Activated B cell treated with CpG ODN at 0.5 μM for 24 hours (primary cell): Measurements from ENCODE around the gene TMEM165. TPM values are rescaled to one million over a fixed set of nuclear protein-coding genes. Genes with fewer than 3 reads are reported as not detected.

Experiments used
- ATAC-seq: fragments of 200-7000 bp; cut with Tn5 transposase; one replicate; pipeline ENCODE4 v1.10.0; 2021; ENCODE audit warnings: low read depth, mild to moderate bottlenecking, moderate library complexity
- CTCF ChIA-PET: fragments of 350-600 bp; sonication (Branson Sonifier 250); formaldehyde crosslinking; loops from one replicate; lab custom pipeline; 2021; ENCODE audit warnings: antibody characterized with exemption; lab: Charles Lee
- POLR2A ChIA-PET: fragments of 350-600 bp; sonication (Branson Sonifier 250); formaldehyde crosslinking; loops from one replicate; lab custom pipeline; 2021; ENCODE audit warnings: antibody characterized with exemption; lab: Charles Lee
- DNase-seq: peaks from one replicate; pipeline ENCODE4 v3.0.0; 2022
- H3K27ac Mint-ChIP-seq: one replicate; pipeline ENCODE4 v1.8.0; 2020; ENCODE audit warnings: mixed read lengths
- H3K27me3 Mint-ChIP-seq: one replicate; pipeline ENCODE4 v1.8.0; 2021; ENCODE audit warnings: mixed read lengths
- H3K36me3 Mint-ChIP-seq: one replicate; pipeline ENCODE4 v1.8.0; 2021; ENCODE audit warnings: low read depth, mixed read lengths
- H3K4me1 Mint-ChIP-seq: one replicate; pipeline ENCODE4 v1.8.0; 2021; ENCODE audit warnings: mixed read lengths
- H3K4me3 Mint-ChIP-seq: one replicate; pipeline ENCODE4 v1.8.0; 2020; ENCODE audit warnings: mild to moderate bottlenecking, mixed read lengths
- H3K9me3 Mint-ChIP-seq: one replicate; pipeline ENCODE4 v1.8.0; 2020; ENCODE audit warnings: mixed read lengths
- intact Hi-C: fragments of 100-400 bp; cut with micrococcal nuclease; formaldehyde crosslinking; loops from one replicate; pipeline ENCODE4 v1.15.1; 2024
- total RNA-seq: library from RNA; stranded (reverse); gene quantifications from 2 replicates; pipeline ENCODE4 v1.2.3, GENCODE V29; 2022
- TF ChIP-seq, protein P1 (sequence below): fragments of 200-600 bp; IDR thresholded peaks from one replicate; pipeline ENCODE4 v1.8.0; 2022; ENCODE audit warnings: antibody characterized with exemption, mild to moderate bottlenecking

Gene TMEM165
- total RNA-seq, 1 donor from 2014 or later, result 90.2 TPM

DNA sequence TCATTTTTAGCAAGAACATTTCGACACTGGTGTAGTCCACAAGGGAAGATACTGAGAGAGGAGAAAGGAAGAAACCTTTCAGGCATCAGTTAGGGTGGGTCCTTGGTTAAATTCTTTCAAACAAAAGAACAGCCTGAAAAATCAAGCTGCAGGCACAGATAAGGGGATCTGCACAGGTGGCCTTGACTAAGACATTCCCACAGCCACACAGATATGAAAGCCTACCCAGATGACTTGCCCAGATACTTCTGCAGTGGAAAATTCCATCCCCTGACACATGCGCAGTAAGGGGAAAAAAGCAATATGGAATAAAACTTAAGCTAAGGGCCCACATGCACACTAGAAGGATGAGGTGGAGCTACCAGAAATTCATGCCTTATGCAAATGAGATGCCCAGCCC lies 8.9 kb upstream of the TMEM165 start:
- Mint-ChIP-seq H3K36me3 (no peaks in the 10 kb centered on the region), H3K27ac (no peak overlapping the region), H3K4me1 (no peaks in the 10 kb centered on the region), H3K4me3 (no peak overlapping the region), H3K27me3 (no peaks in the 10 kb centered on the region), H3K9me3 (no peaks in the 10 kb centered on the region)
- ChIA-PET POLR2A (no interaction called here), CTCF (no interaction called here)
- no peak for ATAC-seq
- intact Hi-C loops, result no loop called here
- TF ChIP-seq, protein P1, sequence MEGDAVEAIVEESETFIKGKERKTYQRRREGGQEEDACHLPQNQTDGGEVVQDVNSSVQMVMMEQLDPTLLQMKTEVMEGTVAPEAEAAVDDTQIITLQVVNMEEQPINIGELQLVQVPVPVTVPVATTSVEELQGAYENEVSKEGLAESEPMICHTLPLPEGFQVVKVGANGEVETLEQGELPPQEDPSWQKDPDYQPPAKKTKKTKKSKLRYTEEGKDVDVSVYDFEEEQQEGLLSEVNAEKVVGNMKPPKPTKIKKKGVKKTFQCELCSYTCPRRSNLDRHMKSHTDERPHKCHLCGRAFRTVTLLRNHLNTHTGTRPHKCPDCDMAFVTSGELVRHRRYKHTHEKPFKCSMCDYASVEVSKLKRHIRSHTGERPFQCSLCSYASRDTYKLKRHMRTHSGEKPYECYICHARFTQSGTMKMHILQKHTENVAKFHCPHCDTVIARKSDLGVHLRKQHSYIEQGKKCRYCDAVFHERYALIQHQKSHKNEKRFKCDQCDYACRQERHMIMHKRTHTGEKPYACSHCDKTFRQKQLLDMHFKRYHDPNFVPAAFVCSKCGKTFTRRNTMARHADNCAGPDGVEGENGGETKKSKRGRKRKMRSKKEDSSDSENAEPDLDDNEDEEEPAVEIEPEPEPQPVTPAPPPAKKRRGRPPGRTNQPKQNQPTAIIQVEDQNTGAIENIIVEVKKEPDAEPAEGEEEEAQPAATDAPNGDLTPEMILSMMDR, result no peak
- no peak for DNase-seq

DNA sequence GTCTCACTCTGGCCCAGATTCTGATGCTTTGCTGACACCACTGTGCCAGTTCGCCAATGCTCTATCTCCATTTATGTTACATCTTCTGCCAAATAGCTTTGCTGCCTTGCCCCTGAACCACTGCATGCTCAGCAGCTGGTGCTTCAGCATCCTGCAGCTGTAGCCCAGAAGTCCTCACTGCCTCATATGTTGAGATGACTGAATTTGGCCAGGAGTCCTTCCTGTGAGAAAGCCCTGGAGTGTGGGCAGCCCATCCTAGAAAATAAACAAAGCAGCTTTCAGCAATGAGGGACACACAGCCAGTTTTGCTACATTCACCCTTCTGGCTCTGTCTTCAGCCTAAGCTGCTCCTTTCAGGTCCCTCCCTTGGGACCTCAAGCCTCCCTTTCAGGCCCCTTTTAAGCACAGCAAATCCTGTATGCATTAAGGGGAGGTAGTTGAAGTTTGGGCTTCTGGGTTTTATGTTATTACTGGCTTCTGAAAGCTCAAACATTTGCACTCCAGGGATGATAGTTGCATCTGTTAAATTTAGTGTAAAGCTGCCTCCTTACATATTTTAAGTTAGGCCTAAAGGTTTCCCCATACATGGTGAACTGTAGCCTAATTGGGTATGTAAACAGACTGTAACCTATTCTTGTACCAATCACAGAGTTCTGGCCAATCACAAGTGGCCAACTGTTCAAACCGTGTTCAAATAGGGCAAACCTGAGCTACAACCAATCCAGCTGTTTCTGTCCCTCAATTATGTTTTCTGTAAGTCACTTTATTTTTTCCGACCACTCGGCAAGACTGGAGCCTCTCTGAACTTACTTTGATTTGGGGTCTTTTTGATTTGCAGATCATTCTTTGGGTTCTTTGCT lies 2.1 kb upstream of the TMEM165 start:
- TF ChIP-seq, protein P1, result no peak

DNA sequence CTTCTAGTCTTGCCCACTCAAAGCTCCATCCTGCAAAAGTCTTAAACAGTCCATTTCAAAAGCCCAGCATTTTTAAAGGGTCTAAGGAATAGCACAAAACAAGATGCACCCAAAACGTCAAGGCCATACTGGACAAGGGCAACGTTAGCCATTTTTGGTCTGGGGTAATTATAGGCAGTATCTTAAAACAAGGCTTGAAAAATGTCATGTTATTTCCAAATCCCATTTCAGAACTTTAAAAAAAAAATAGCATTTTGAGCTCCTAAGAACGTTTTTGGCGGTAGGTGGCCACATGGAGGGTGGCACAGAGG lies 584 bp upstream of the TMEM165 start:
- Mint-ChIP-seq H3K4me3 (peak overlapping the region; percentile 91), H3K9me3 (no peaks in the 10 kb centered on the region), H3K27me3 (no peaks in the 10 kb centered on the region), H3K36me3 (peaks cover 23% of the 10 kb centered on the region), H3K27ac (peak overlapping the region; percentile 95), H3K4me1 (peaks cover 41% of the 10 kb centered on the region)
- CTCF ChIA-PET, result interaction anchor here (0.6 to 3.0 kb wide), 9 partner anchors 14 to 1568 kb away, joined by 3 to 11 read pairs (median 3); partner anchors contain the start of gene SRD5A3
- no peak for DNase-seq
- intact Hi-C loops, result loop anchor here (1.0 to 5.0 kb wide), 9 partner anchors 49 to 1582 kb away; partner anchors contain the start of genes AASDH, CEP135, CHIC2 and CLOCK
- TF ChIP-seq, protein P1, result no peak
- ATAC-seq, result no peak
- POLR2A ChIA-PET, result interaction anchor here (0.6 to 2.6 kb wide), 13 partner anchors 14 to 1585 kb away, joined by 3 to 35 read pairs (median 6); partner anchors contain the start of genes AASDH, CLOCK, EXOC1 and NOA1

More for the DNA sequence above, 2.1 kb upstream of the TMEM165 start:
- Mint-ChIP-seq H3K36me3 (peaks cover 16% of the 10 kb centered on the region), H3K9me3 (no peaks in the 10 kb centered on the region), H3K4me3 (no peak overlapping the region), H3K4me1 (peaks cover 33% of the 10 kb centered on the region), H3K27me3 (no peaks in the 10 kb centered on the region), H3K27ac (peak overlapping the region; percentile 57)
- intact Hi-C loops, result loop anchor here (2.0 kb wide), 1 partner anchor 993 kb away; the partner anchor contains the start of gene AASDH
- ChIA-PET CTCF (interaction anchor here (1.3 to 3.0 kb wide), 3 partner anchors 16 to 152 kb away, joined by 3 to 9 read pairs (median 3); no protein-coding TSS in a partner anchor), POLR2A (no interaction called here)
- ATAC-seq, result no peak
- no peak for DNase-seq

DNA sequence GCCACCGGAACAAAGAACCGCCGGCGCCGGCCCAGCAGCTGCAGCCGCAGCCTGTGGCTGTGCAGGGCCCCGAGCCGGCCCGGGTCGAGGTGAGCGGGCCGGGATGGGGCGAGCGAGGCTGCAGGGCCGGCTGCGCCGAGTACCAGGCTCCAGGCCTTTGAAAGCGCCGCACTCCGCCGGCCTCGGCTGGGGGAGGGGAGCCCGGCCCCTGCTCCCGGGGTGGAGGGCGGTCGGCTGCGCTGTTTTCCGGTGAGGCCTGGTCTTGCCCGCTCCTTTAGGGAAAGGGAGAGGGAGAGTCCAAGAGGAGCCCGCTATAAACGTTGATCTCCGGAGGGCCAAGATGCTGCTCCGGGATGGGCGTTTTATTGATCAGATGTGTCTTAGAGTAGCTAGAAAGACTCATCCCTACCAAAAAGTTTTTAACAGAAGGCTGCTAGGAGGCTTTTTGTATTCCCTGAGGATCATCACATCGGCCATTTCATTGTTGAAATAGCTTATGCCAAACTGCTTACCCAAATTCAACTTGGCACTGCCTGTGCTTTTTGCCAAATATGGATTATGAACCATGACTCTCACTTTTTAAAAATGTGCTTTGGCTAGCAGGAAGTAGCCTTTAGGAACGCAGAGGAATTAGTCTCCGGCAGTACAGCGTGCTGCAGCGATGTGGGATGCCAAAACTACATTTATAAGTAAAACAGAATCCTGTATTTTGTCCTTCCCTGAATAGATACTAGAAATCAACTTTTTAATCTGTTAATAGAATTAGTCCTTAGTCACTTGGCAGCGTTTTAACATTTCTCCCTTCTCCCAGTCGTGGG lies 760 bp downstream of the TMEM165 start:
- DNase-seq, result no peak
- Mint-ChIP-seq H3K27ac (peak overlapping the region; percentile 73), H3K36me3 (peaks cover 34% of the 10 kb centered on the region), H3K27me3 (no peaks in the 10 kb centered on the region), H3K4me1 (peaks cover 49% of the 10 kb centered on the region), H3K9me3 (no peaks in the 10 kb centered on the region), H3K4me3 (peak overlapping the region; percentile 91)
- peak; percentile 18 for ATAC-seq
- ChIA-PET POLR2A (interaction anchor here (1.0 to 2.6 kb wide), 10 partner anchors 14 to 1582 kb away, joined by 4 to 35 read pairs (median 8); partner anchors contain the start of genes AASDH, CEP135, CLOCK and EXOC1), CTCF (interaction anchor here (2.3 to 3.0 kb wide), 2 partner anchors 13 to 470 kb away, joined by 9 to 11 read pairs; no protein-coding TSS in a partner anchor)
- TF ChIP-seq, protein P1, result no peak
- intact Hi-C loops, result loop anchor here (2.0 to 5.0 kb wide), 2 partner anchors 1421 to 1512 kb away; no protein-coding TSS in a partner anchor
